Measurements from ENCODE around the gene EMC1.

GRCh38 chr1:19240673-19241538, 10.4 kb downstream of the EMC1 start:
- TF ChIP-seq CEBPB (IDR thresholded peaks at IDR 0.05): 0 out of 2 replicates have a peak, but pooled peaks have one; percentile 35
- TF ChIP-seq FOXM1 (IDR thresholded peaks at IDR 0.05; ENCODE audit: borderline replicate concordance, low read depth): no peak
- peak; percentile 46 for TF ChIP-seq RAD21 (IDR thresholded peaks at IDR 0.05; ENCODE audit: low read depth)
- TF ChIP-seq EP300 (IDR thresholded peaks at IDR 0.05; ENCODE audit: borderline replicate concordance): no peak
- no peak for TF ChIP-seq CREB1 (IDR thresholded peaks at IDR 0.05; ENCODE audit: low read depth)
- no peak for TF ChIP-seq TCF12 (IDR thresholded peaks at IDR 0.05; ENCODE audit: low read depth)
- TF ChIP-seq REST (IDR thresholded peaks at IDR 0.05; ENCODE audit: low read depth): no peak
- no peak for TF ChIP-seq YY1 (IDR thresholded peaks at IDR 0.05; ENCODE audit: low read depth)
- no peak for TF ChIP-seq MAX (IDR thresholded peaks at IDR 0.05)
- TF ChIP-seq NFIC (IDR thresholded peaks at IDR 0.05): no peak
- TF ChIP-seq EGR1 (IDR thresholded peaks at IDR 0.05): no peak
- no peak for TF ChIP-seq TAF1 (IDR thresholded peaks at IDR 0.05; ENCODE audit: low read depth)
- TF ChIP-seq ZBTB7A (IDR thresholded peaks at IDR 0.05; ENCODE audit: low read depth): no peak
- TF ChIP-seq TEAD4 (IDR thresholded peaks at IDR 0.05): no peak
